Activated CD8-positive, alpha-beta memory T cell treated with anti-CD3 and anti-CD28 coated beads for 48 hours (primary cell): Measurements from ENCODE around the gene SLC32A1.

Experiments used
- DNase-seq, 3 experiments: peaks; one replicate each; pipeline ENCODE4 v3.0.0-alpha.2; 2020; ENCODE audit warnings: low read depth in 2 of 3, low spot score in 2 of 3

Gene SLC32A1

GRCh38 chr20:38725148-38725901 is 1.0 kb downstream of the SLC32A1 start:
- DNase-seq, result no peak

- no peak for DNase-seq
These were observed 1.9 kb downstream of the SLC32A1 start for GRCh38 chr20:38725931-38726803.

- DNase-seq, result peak in 2 of 3 experiments; percentile 56 to 63
These were observed 2.7 kb downstream of the SLC32A1 start for GRCh38 chr20:38726804-38727606.

GRCh38 chr20:38727607-38728190 is 3.4 kb downstream of the SLC32A1 start:
- no peak for DNase-seq

- no peak for DNase-seq
These were observed 4.0 kb downstream of the SLC32A1 start for GRCh38 chr20:38728191-38728781.

GRCh38 chr20:38728911-38729642 is 4.8 kb downstream of the SLC32A1 start:
- DNase-seq, result no peak

GRCh38 chr20:38729767-38730166 is 5.5 kb downstream of the SLC32A1 start:
- no peak for DNase-seq

- DNase-seq, result no peak
These were observed 6.1 kb downstream of the SLC32A1 start for GRCh38 chr20:38730167-38730988.

- peak in 2 of 3 experiments; percentile 79 to 86 for DNase-seq
These were observed 6.9 kb downstream of the SLC32A1 start for GRCh38 chr20:38730989-38731737.

- no peak for DNase-seq
These were observed 7.4 kb downstream of the SLC32A1 start for GRCh38 chr20:38731738-38732113.

GRCh38 chr20:38732981-38733380 is 8.7 kb downstream of the SLC32A1 start:
- no peak for DNase-seq

- no peak for DNase-seq
These were observed 10.9 kb downstream of the SLC32A1 start for GRCh38 chr20:38735172-38735571.

GRCh38 chr20:38737887-38738286 is 13.6 kb downstream of the SLC32A1 start:
- no peak for DNase-seq

GRCh38 chr20:38745757-38746156 is 21.5 kb downstream of the SLC32A1 start:
- no peak for DNase-seq

- no peak for DNase-seq
These were observed 23.3 kb downstream of the SLC32A1 start for GRCh38 chr20:38747495-38748096.

- DNase-seq, result peak; percentile 87 to 96 (median 96)
These were observed 24.0 kb downstream of the SLC32A1 start, which contains the start of gene ACTR5 for GRCh38 chr20:38748097-38748860. Gene ACTR5, plus strand, starts transcription at chr20:38748460. Its CDS starts 19 bp downstream, at chr20:38748479.

GRCh38 chr20:38748861-38749149 is 24.5 kb downstream of the SLC32A1 start:
- no peak for DNase-seq
